GM21786 (cell line): ENCODE data around the gene TXK.
A peak's percentile ranks its signal among the peaks of the same experiment; 100 is the strongest.

Experiments
- ATAC-seq: cut with Tn5 transposase; IDR thresholded peaks from one replicate; pipeline ENCODE4 v1.9.1; 2021; ENCODE audit not compliant: unreplicated experiment

The TXK gene

DNA sequence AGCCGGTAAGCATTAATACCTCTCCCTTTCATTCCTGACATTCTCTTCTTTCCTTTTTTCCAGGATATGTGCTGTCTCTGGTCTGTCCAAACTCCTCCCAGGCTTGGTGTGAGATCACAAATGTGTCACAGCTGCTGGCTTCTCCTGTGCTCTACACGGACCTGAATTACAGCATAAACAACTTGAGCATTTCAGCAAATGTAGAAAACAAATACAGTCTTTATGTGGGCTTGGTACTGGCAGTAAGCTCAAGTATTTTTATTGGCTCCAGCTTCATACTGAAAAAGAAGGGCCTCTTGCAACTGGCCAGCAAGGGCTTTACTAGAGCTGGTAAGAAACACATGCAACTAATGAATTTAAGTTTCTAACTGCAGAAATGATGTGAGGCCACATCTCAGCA is 109.0 kb downstream of the TXK start:
- no peak for ATAC-seq

DNA sequence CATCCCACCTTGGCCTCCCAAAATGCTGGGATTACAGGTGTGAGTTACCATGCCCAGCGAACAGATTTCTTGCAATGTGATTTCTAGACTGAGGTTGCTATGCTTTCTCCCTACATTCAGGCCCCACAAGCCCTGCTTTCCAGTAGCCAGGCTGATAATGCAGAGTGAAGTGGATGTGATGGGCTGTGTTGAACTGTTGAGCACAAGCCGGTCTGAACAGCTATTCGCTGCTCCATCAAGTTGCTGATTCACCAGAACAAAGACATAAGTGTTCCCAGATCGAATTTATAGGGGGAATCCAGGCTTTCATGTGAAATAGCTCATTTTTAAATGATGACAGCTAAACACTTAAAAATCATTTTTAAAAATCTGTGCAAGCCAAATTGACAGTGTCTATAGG is 109.5 kb downstream of the TXK start:
- no peak for ATAC-seq

- no peak for ATAC-seq
These were observed 111.8 kb downstream of the TXK start for GRCh38 chr4:48022192-48022799.

DNA sequence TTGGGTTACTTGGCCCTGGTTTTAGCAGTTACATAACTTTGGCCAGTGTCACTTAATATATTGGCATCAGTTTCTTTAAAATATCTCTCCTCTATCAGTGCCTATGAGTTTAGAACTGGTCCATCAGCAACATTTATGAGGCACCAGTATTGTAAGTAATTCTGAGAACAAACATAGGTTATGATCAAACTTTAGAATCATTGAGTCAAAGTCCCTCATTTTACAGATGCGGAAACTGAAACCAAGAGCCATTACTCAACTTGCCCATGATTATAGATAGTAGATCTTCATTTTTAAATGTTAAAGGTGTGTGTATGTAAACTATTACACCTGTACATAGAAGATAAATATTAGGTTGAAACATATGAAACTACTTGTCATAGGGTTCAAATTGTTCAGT is 113.0 kb downstream of the TXK start:
- no peak for ATAC-seq

- ATAC-seq, result no peak
These were observed 115.9 kb downstream of the TXK start for GRCh38 chr4:48018112-48018511.

DNA sequence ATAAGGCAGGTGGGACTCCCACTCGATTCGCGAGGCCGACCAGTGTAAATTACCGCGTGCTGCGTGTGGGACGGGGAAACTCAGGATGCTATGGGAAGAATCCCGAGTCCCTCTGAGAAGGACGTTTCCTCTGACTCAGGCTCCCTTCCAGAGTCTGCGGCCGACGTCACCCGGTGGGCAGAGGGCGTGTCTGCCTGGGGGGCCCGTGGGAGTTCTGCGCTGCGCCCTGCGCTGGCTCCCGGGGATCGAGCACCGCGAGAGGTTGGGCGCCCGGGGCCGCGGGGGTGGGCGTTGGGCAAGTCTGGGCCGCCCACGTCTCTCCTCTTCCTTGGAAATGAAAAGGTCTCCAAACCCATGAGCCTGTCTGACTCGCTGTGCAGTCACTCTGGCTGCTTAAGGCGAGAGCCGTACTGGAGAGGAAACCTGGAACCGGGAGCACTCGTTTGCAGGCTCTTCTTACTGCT is 116.9 kb downstream of the TXK start:
- peak; percentile 2 for ATAC-seq
